AG04450 (cell line): ENCODE results near the gene BRCA2. TPM values are rescaled to one million over a fixed set of nuclear protein-coding genes. Genes with fewer than 3 reads are reported as not detected.

Source experiments
- CTCF ChIA-PET: fragments of 300-600, 350-600 bp; formaldehyde crosslinking; extraction: SDS; loops from one replicate; lab custom pipeline; 2022; ENCODE audit warnings: antibody characterized with exemption, inconsistent platforms; lab: Charles Lee
- POLR2A ChIA-PET: fragments of 350-600 bp; formaldehyde crosslinking; extraction: SDS; loops from one replicate; lab custom pipeline; 2021; ENCODE audit warnings: antibody characterized with exemption, inconsistent platforms; lab: Yijun Ruan, JAX
- DNase-seq: peaks from one replicate; pipeline ENCODE4 v3.0.0-alpha.2; 2011; ENCODE audit warnings: low read depth, low spot score
- H3K27ac ChIP-seq: one replicate; pipeline ENCODE4 v1.5.1; 2012; ENCODE audit warnings: low read depth, low read length, control low read depth
- H3K27me3 ChIP-seq: one replicate; pipeline ENCODE4 v1.6.0; 2012; ENCODE audit warnings: low read length; ENCODE audit not compliant: control insufficient read depth, insufficient read depth
- H3K4me3 ChIP-seq: 2 replicates; pipeline ENCODE4 v1.5.1; 2011; ENCODE audit warnings: mild to moderate bottlenecking, low read depth, low read length, control low read depth
- H3K9me3 ChIP-seq: 2 replicates; pipeline ENCODE4 v1.5.1; 2012; ENCODE audit warnings: low read length; ENCODE audit not compliant: control insufficient read depth, insufficient read depth
- CTCF ChIP-seq: IDR thresholded peaks from 2 replicates; pipeline ENCODE4 v1.5.1; 2011; ENCODE audit warnings: low read depth, low read length, control low read depth, inconsistent platforms
- polyA minus RNA-seq: library from RNA; depleted of rRNA, polyadenylated mRNA; stranded (reverse); fragments of >200 nt; gene quantifications from 2 replicates; pipeline ENCODE4 v1.2.3, GENCODE V29; 2011; rRNA and poly(A)+ RNA removed
- polyA plus RNA-seq: library from polyadenylated mRNA; depleted of rRNA; stranded (reverse); fragments of >200 nt; gene quantifications from 2 replicates; pipeline ENCODE4 v1.2.3, GENCODE V29; 2011; rRNA removed

BRCA2 gene, protein sequence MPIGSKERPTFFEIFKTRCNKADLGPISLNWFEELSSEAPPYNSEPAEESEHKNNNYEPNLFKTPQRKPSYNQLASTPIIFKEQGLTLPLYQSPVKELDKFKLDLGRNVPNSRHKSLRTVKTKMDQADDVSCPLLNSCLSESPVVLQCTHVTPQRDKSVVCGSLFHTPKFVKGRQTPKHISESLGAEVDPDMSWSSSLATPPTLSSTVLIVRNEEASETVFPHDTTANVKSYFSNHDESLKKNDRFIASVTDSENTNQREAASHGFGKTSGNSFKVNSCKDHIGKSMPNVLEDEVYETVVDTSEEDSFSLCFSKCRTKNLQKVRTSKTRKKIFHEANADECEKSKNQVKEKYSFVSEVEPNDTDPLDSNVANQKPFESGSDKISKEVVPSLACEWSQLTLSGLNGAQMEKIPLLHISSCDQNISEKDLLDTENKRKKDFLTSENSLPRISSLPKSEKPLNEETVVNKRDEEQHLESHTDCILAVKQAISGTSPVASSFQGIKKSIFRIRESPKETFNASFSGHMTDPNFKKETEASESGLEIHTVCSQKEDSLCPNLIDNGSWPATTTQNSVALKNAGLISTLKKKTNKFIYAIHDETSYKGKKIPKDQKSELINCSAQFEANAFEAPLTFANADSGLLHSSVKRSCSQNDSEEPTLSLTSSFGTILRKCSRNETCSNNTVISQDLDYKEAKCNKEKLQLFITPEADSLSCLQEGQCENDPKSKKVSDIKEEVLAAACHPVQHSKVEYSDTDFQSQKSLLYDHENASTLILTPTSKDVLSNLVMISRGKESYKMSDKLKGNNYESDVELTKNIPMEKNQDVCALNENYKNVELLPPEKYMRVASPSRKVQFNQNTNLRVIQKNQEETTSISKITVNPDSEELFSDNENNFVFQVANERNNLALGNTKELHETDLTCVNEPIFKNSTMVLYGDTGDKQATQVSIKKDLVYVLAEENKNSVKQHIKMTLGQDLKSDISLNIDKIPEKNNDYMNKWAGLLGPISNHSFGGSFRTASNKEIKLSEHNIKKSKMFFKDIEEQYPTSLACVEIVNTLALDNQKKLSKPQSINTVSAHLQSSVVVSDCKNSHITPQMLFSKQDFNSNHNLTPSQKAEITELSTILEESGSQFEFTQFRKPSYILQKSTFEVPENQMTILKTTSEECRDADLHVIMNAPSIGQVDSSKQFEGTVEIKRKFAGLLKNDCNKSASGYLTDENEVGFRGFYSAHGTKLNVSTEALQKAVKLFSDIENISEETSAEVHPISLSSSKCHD (N-terminal part only)
- 0.63 and 0.92 TPM in 2 replicates for polyA plus RNA-seq
- 1.0 and 2.5 TPM in 2 replicates for polyA minus RNA-seq

- H3K4me3 ChIP-seq = peak within 1 kb of the TSS; percentile 82
- CTCF ChIA-PET = interaction anchor here (0.8 to 2.6 kb wide), 6 partner anchors 9 to 1228 kb away, joined by 3 to 12 read pairs (median 4); no protein-coding TSS in a partner anchor
- H3K27ac ChIP-seq = peak within 1 kb of the TSS; percentile 96
- H3K9me3 ChIP-seq = no peaks in the 10 kb centered on the region; the same call in 1 of the 2 replicates
- no peak for TF ChIP-seq CTCF
- POLR2A ChIA-PET = interaction anchor here (1.2 kb wide), 2 partner anchors 19 to 103 kb away, joined by 3 to 6 read pairs; no protein-coding TSS in a partner anchor
- no peaks in the 10 kb centered on the region for H3K27me3 ChIP-seq
- DNase-seq = peak; percentile 71
Observed at GRCh38 chr13:32315238-32316027, at the start of gene BRCA2, which contains the start of gene ZAR1L. TSS of gene BRCA2 (plus strand) at chr13:32315508. CDS start at chr13:32316461, 953 bp downstream. TSS of gene ZAR1L (minus strand) at chr13:32315363. CDS start at chr13:32311925, 3,438 bp downstream.

GRCh38 chr13:32265726-32266125 lies 49.6 kb upstream of the BRCA2 start:
- H3K9me3 ChIP-seq = no peaks in the 10 kb centered on the region
- no peak overlapping the region for H3K4me3 ChIP-seq
- CTCF ChIA-PET = interaction anchor here (0.8 kb wide), 1 partner anchor 19 kb away, joined by 3 read pairs; no protein-coding TSS in a partner anchor
- no peak overlapping the region for H3K27ac ChIP-seq
- POLR2A ChIA-PET = no interaction called here
- no peak for DNase-seq
- H3K27me3 ChIP-seq = no peaks in the 10 kb centered on the region
- no peak for TF ChIP-seq CTCF

DNA sequence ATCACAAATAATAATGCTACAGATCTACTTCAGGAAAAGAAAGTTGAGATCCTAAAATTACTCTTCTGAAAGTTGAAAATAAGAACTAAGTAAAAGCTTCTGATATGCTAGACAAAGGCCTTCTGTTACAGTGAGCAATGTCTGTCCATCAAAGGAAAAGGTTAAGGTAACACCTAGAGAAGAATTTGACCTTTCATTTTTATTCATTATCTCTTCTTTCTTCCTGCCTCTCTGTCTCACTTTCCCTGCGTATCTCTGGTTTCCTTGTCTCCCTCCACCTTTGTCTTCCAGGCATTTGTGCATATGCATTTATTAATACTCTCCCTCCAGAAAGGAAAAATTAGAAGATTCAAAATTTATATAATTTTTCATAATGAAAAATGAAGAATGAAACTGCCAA lies 49.2 kb upstream of the BRCA2 start:
- TF ChIP-seq CTCF = no peak
- no peak overlapping the region for H3K27ac ChIP-seq
- CTCF ChIA-PET = no interaction called here
- no peak overlapping the region for H3K4me3 ChIP-seq
- no peaks in the 10 kb centered on the region for H3K27me3 ChIP-seq
- no peak for DNase-seq
- POLR2A ChIA-PET = no interaction called here
- H3K9me3 ChIP-seq = no peaks in the 10 kb centered on the region

GRCh38 chr13:32267836-32268439 lies 47.4 kb upstream of the BRCA2 start:
- ChIA-PET CTCF (interaction anchor here (0.9 kb wide), 1 partner anchor 22 kb away, joined by 3 read pairs; no protein-coding TSS in a partner anchor), POLR2A (no interaction called here)
- Histone ChIP-seq H3K27me3 (no peaks in the 10 kb centered on the region), H3K27ac (no peak overlapping the region), H3K9me3 (no peaks in the 10 kb centered on the region), H3K4me3 (no peak overlapping the region)
- peak; percentile 47 for TF ChIP-seq CTCF
- DNase-seq = no peak
